Astrocyte of the cerebellum (primary cell): ENCODE data around the gene LRRC61.

Experiments used
- DNase-seq: peaks from one replicate; pipeline ENCODE4 v3.0.0-alpha.2; 2011; ENCODE audit warnings: low read depth
- H3K4me3 ChIP-seq: 2 replicates; pipeline ENCODE4 v1.5.1; 2011; ENCODE audit warnings: mild to moderate bottlenecking, low read depth, low read length, moderate library complexity
- in situ Hi-C: cut with HindIII; loops from 2 replicates; pipeline ENCODE4 v1.10.0; 2017; ENCODE audit warnings: low sequenced_read_pairs
- TF ChIP-seq, protein P1 (sequence below): IDR thresholded peaks from 2 replicates; pipeline ENCODE4 v1.5.1; 2012; ENCODE audit warnings: low read length, low read depth, moderate library complexity, mild to moderate bottlenecking; ENCODE audit errors: missing control alignments

The LRRC61 gene

DNA sequence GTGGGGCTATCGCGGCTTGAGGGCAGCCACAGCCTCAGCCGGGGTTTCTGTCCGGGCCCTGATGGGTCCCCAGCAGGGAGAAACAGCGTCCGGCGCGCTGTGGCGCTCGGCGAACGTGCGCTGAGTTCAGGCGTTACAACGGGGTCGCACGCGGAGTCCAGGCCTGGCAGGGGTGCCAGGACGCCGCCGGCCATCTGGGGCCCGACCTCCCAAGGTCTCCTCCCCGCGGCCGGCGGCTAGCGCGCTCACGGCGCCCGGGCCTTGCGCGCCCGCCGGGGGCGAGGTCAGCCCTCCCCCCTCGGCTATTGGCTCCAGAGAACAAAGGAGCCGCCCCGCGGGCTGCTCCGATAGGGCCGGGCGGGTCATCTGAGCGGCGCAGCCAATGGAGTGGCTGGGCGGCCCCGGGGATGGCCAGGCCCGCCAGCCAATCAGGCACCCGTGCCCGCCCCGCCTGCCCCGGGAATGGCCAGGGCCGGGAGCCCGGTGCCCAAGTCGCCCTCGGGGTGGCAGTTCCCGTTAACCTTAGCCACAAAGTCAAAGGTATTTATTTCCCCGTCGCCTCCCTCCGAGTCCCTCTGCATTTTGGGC lies 55.8 kb downstream of the LRRC61 start, which contains the start of gene ZNF775:
Gene ZNF775, plus strand, starts transcription at position 478 of the 588 bp plus-strand sequence. CDS start 9,141 bp downstream, outside the sequence.
- peak within 1 kb of the TSS; percentile 84 for H3K4me3 ChIP-seq
- in situ Hi-C loops: no loop called here
- DNase-seq: peak; percentile 74
- TF ChIP-seq, protein P1, sequence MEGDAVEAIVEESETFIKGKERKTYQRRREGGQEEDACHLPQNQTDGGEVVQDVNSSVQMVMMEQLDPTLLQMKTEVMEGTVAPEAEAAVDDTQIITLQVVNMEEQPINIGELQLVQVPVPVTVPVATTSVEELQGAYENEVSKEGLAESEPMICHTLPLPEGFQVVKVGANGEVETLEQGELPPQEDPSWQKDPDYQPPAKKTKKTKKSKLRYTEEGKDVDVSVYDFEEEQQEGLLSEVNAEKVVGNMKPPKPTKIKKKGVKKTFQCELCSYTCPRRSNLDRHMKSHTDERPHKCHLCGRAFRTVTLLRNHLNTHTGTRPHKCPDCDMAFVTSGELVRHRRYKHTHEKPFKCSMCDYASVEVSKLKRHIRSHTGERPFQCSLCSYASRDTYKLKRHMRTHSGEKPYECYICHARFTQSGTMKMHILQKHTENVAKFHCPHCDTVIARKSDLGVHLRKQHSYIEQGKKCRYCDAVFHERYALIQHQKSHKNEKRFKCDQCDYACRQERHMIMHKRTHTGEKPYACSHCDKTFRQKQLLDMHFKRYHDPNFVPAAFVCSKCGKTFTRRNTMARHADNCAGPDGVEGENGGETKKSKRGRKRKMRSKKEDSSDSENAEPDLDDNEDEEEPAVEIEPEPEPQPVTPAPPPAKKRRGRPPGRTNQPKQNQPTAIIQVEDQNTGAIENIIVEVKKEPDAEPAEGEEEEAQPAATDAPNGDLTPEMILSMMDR: no peak

DNA sequence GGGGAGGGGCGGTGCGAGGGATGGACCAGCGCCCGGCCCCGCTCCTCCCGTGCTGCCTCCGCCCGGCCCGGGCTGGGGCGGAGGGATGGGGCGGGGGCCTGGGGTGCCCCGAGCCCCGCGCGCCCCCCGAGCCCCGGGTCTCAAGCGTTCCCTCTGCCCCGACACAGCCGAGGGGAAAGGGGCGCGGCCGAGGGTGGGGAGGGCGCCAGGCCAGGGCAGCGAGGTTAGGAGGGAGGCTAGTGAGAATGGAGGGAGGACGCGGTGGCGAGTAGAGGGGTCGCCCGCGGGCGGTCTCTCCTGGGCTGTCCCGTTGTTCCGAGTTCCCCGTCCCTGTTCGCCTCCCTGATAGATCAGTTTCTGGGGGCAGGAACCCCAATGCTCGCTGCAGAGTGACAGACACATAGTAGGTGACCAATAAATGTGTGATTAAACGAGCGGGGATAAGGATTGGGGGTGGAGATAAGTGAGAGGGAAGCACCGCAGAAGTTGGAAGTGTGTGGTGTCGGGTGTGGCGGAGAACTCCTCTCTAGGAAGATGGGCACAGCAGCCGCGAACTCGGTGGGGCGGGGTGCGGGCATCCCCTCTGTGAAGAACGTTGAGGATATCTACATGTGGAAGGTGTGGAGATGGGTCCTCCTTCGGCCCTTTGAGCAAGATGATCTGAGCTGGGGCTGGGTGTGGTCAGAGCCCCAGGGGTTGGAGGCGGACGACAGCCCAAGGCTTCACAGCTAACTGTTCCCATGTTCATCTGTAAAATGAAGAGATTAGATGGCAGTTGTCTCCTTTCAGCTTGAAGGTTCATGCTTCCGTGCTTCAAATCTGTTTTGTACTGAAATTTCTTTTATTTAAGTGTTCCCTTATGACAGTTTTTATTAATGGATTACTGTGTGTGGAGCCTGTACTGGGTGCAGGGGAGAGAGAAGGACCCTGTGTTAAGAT lies 56.6 kb downstream of the LRRC61 start:
- TF ChIP-seq, protein P1: no peak
- H3K4me3 ChIP-seq: peak overlapping the region; percentile 84
- in situ Hi-C loops: no loop called here
- no peak for DNase-seq

DNA sequence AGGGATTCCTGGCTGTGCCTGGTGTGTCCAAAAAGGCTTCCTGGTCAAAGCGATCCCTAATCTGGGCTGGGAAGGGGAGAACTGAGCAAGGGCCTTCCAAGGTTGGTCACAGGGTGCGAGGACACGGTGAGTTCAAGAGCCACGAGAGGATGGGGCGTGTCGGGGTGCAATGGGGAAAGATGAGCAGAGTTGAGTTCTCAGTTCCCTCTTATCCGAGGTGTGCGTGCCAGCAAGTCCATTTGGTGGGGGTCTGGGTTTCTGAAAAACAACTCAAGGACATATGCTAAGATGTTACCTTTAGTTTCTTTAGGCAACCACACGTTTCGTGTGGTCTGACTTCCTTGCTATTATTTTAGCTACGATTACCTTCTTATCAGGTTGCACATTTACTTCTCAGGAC lies 57.3 kb downstream of the LRRC61 start:
- TF ChIP-seq, protein P1: no peak
- H3K4me3 ChIP-seq: peak overlapping the region; percentile 84
- in situ Hi-C loops: no loop called here
- DNase-seq: no peak

DNA sequence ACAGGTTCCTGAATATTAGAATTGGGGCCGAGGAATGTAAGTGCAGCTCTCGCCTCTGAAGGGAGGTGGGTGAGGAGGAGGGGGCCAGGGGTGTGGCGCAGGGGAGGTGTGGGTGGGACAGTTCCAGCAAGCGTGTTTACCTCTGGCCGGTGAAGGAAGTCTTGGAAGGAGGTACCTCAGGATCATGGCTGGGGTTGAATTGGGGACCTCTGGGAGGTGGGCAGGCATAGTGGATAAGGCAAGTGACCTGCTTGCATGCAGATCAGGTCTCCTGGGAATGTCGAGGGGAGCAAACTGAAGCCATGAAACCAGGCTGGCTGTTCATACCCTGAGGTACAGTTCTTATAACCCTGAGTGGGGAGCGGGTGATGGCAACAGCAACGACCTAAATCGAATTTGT lies 57.9 kb downstream of the LRRC61 start:
- no peak for DNase-seq
- TF ChIP-seq, protein P1: no peak
- in situ Hi-C loops: no loop called here
- H3K4me3 ChIP-seq: no peak overlapping the region

DNA sequence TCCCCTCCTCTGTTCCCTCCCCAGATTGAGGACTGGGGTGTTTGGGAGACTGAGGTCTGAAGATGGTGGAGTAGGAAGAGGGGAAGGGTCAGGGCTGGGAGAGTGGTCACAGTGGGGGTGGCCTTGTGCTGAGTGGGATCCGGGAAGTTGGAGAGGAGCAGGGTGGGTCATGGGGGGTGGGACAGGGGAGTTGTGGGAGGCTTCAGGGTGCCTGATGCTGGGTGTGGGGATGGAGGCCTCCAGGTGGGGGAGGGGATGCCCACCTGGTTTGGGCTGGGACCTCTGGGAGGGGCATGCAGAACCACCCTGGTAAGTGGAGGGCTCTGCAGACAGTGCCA lies 58.6 kb downstream of the LRRC61 start:
- in situ Hi-C loops: no loop called here
- DNase-seq: no peak
- no peak overlapping the region for H3K4me3 ChIP-seq
- TF ChIP-seq, protein P1: no peak

DNA sequence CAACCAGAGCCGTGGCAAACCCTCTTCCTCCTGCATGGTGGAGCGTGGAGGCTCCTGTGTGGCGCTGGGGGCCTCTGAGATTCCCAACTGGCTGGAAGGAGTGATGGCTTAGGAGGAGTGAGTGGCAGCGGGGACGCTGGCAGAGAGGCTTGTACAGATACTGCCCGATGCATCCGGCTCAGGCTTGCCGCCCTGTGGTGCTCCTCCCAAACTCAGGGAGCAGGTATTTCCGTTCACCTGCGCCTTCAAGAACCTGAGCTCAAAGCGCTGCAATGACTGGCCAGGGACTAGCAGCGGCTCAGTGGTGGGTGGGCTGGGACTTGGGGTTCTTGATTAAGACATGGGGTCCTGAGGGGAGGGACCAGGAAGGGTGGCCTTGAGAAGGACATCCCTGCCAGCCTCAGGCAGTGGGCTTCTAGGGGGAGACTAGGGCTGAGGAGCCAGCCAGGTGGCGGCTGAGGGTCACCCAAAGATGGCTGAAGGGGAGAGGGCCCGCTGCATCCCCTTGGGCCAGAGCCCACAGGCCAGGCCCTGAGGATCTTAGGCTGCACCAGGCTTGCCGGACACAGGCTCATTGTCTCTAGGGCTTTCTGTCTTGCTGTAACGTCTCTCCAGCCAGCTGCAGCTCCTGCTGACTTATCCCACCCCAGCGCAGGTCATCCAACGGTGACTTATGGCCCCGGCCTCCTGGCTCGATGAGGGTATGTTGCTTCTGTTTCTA lies 59.1 kb downstream of the LRRC61 start:
- DNase-seq: no peak
- in situ Hi-C loops: no loop called here
- TF ChIP-seq, protein P1: no peak
- no peak overlapping the region for H3K4me3 ChIP-seq
